GM18526 (cell line): ENCODE results near the gene PAN2.

Experiments
- POLR2A ChIP-seq: IDR thresholded peaks from 3 replicates; pipeline ENCODE4 v1.6.1; 2011; ENCODE audit not compliant: insufficient read length; ENCODE audit errors: extremely low read depth

The PAN2 gene

GRCh38 chr12:56330936-56331490 is 2.8 kb downstream of the PAN2 start:
- no peak for TF ChIP-seq POLR2A

GRCh38 chr12:56326533-56326932 is 7.3 kb downstream of the PAN2 start:
- no peak for TF ChIP-seq POLR2A

DNA sequence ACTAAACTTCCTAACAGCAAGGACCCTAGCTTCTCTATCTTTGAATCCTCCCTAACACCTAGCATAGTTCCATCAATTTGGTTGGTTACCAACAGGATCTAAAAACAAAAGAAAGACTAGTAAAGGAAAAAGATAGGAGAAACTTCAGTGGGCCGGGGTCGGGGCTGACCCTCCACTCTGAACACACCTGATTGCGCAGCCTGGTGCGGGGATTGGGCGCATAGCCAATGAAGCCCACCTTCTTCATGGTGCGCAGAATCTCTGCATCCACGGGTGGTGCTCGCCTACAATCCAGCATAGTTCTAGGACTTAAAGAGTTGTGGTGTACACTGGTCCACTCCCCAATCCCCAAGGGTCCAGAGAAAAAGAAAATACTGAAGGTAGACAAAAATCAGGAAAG is 7.7 kb downstream of the PAN2 start:
- TF ChIP-seq POLR2A = no peak

DNA sequence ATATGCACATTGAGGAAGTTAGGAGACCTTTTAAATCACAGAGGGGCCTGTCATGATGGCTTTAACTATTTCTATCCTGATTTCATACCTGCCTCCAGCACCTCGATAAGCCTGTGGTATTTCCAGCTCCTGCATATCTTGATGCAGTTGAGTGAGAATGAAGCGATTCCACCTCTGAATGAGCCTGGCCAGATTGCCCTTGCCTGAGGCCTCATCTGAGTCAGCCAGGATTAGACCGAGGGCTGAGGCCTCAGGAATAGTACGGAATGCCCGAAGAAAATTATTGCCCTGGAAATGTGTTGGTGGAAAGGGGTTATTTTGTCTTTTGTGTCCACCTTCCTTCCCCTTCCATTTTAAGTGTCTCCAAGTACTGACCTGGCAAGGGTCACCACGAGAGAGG is 9.6 kb downstream of the PAN2 start:
- no peak for TF ChIP-seq POLR2A

DNA sequence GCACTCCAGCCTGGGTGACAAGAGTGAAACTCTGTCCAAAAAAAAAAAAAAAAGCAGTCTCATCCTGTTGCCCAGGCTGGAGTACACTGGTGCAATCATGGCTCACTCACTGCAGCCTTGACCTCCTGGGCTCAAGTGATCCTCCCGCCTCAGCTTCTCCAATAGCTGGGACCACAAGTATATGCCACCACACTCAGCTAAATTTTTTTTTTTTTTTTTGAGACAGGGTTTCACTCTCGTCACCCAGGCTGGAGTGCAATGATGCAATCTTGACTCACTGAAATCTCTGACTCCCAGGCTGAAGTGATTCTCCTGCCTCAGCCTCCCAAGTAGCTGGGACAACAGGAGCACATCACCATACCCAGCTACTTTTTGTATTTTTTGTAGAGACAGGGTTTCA is 12.8 kb downstream of the PAN2 start:
- no peak for TF ChIP-seq POLR2A

- TF ChIP-seq POLR2A = no peak
Measured at GRCh38 chr12:56317675-56318074, 16.1 kb downstream of the PAN2 start.

GRCh38 chr12:56315622-56316473 is 18.0 kb downstream of the PAN2 start, which contains the start of gene CNPY2:
Gene CNPY2 (minus strand): TSS chr12:56315988. CDS start chr12:56315217, 771 bp downstream.
- peak; percentile 93 for TF ChIP-seq POLR2A

DNA sequence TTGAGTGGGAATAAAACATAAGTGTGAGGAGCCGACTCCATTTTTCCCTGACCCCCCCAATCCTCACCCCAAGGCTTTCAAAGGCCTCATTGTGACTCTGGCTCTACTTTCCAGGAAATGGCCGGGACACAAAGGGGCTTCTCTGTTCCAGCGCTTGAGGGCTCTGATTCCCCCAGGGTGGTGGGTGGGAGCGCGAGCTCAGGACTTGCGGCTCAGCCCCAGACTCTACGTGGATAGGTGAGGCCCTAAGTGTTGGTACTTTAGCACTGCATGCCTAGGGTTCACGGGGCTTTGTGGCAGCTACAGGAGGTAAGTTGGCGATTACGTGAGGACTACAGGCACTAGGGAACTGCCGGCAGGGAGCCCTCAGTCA is 18.6 kb downstream of the PAN2 start:
- TF ChIP-seq POLR2A = no peak

GRCh38 chr12:56311003-56311402 is 22.8 kb downstream of the PAN2 start:
- TF ChIP-seq POLR2A = no peak

GRCh38 chr12:56308714-56309113 is 25.1 kb downstream of the PAN2 start:
- no peak for TF ChIP-seq POLR2A

- no peak for TF ChIP-seq POLR2A
Measured at GRCh38 chr12:56307221-56307965, 26.4 kb downstream of the PAN2 start.

- TF ChIP-seq POLR2A = no peak
Measured at GRCh38 chr12:56304872-56305590, 28.8 kb downstream of the PAN2 start.

DNA sequence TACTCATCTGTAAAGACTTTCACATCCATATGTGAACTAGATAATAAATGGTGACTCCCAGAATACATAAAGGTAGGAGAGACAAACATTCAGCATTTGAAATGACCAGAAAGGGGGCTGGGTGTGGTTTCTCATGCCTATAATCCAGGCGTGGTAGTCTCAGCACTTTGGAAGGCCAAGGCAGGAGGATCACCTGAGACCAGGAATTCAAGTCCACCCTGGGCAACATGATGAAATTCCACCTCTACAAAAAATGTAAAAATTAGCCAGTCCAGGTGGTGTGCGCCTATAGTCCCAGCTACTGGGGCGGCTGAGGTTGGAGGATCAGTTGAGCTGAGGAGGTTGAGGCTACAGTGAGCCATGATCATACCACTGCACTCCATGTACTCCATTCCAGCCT is 29.5 kb downstream of the PAN2 start:
- TF ChIP-seq POLR2A = no peak

DNA sequence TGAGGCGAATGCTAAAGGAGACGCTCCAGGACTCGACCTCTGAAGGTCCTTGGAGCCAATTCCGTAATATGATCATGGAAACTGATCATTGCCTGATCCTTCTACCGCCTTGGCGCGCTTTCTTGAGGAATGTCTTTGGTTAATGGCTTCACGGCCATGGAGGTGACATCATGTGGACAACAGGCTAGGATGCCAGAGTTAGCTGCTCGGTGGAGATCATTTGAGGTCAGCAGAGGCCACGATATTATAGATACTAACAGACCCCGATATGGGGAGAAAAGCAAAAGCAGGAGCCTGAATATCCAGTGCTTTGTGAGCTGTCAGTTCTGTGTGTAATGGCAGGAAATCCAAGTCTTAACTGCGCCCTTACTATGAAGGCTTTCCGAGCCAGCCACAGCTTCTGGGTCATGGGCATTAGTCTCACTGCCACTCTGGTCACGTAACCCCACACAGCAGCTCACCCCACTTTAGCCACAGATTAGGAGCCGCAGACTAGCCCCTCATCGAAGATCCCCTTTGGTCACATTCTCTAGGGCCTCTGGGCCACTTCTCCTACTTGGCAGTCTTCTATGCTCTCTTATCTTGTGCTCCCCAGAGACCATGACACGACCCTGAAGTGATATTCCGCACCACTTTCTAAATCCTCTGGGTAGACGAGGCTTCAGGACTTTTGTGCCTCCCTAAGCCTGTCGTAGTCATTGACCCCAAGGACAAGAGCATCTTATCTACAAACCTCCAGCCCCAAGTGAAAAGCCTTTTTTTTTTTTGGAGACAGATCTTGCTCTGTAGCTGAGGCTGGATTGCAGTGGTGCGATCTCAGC is 32.9 kb downstream of the PAN2 start:
- TF ChIP-seq POLR2A = no peak

DNA sequence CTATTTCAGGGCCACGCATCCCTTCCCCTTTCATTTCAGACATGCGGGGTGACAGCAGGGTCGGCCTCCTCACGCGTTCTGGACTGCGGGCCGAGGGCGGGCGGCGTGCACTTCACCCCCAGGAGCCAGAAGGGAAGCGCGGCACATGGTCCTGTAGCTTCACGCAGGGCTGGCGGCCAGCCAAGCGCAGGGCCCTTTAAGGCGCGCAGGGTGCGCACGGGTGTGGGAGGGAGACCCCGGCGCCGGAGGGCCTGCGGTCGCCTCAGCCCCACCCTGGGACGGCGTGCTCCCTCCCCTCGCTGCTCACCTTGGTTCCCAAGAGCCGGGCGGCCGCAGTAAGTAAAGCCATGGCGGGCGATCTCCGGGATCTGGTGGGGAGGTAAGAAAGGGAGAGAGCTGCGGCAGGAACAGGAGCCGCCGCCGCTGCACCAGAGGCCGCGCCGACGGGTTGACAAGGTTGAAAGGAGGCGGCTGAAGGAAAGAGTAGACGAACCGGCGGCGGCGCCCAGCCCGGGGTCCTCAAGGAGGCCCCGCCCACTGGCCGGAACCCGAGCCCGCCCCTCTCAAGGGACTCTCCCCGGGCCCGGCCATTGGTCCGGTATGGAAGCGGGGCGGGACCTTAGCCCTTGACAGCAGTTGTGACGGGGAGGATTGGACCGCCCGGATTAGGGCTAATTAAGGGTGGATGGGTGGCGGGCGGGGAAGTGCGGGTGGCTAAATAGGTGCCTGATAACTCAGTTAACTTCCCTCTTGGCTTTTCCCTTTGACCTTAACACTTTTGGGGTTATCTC is 33.8 kb downstream of the PAN2 start, which contains the start of gene CS:
CS (minus strand) TSS at position 478 of the 791 bp plus-strand sequence; CDS start at position 349, 129 bp downstream.
- peak; percentile 64 for TF ChIP-seq POLR2A
